SK-MEL-5 (cell line): ENCODE results near the gene ZNF423. TPM values are rescaled to one million over a fixed set of nuclear protein-coding genes. Genes with fewer than 3 reads are reported as not detected.

Experiments
- DNase-seq: peaks from one replicate; pipeline ENCODE4 v3.0.0-alpha.2; 2016; ENCODE audit warnings: low read depth, low spot score
- in situ Hi-C: cut with HindIII; loops from 2 replicates; pipeline ENCODE4 v1.10.0; 2016; ENCODE audit warnings: low sequenced_read_pairs, high pct_unique_total_duplicates, low pct_unique_long_range_greater_than_20kb
- total RNA-seq: library from RNA; depleted of rRNA; stranded (reverse); fragments of >200 nt; shearing (Covaris generic); gene quantifications from 2 replicates; pipeline ENCODE4 v1.2.3, GENCODE V29; 2014

The ZNF423 gene
- total RNA-seq, 1 experiment from 2014 or later, result not detected

DNA sequence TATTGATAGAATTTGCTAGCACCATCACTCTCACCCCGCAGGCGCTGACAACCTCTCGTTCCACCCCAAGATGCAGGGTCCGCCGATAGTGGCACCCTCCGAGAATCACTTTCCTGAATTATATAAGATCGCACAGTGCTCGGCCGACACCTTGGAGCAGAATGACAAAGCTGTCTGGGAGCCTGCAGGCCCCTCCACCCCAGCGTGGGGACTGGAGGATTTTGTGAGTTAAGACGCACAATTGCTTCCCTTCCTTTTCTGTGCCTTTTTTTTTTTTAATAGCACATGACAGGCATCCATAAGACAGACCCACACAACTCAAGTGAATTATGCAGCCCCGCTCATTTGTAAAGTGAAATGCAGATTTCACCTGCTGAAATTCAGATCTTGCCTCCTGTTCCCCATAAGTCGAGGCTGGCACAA lies 327.0 kb downstream of the ZNF423 start:
- in situ Hi-C loops, result no loop called here
- DNase-seq, result no peak

- no peak for DNase-seq
- in situ Hi-C loops, result no loop called here
These were observed 327.6 kb downstream of the ZNF423 start for GRCh38 chr16:49528060-49528865.

- no peak for DNase-seq
- in situ Hi-C loops, result no loop called here
These were observed 328.3 kb downstream of the ZNF423 start for GRCh38 chr16:49527611-49528010.

- no peak for DNase-seq
- in situ Hi-C loops, result no loop called here
These were observed 329.0 kb downstream of the ZNF423 start for GRCh38 chr16:49526860-49527365.

DNA sequence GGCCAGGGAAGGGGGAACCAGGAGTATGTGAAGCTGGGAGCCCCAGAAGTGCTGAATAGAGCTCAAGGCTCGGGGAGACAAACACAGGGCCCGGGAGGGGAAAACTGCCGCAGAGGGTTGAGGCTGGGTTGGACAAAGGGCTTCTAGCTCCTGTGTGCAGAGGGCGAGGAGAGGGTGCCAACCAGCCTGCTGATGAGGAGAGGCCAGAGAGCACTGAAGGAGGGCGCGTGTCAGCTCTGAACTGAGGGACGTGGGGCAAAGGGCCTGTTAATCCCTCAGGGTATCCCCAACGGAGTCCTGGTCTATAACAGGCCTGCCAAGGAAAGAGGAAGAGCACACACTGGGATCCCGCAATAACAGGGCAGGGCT lies 331.0 kb downstream of the ZNF423 start:
- no peak for DNase-seq
- in situ Hi-C loops, result no loop called here

GRCh38 chr16:49524216-49524946 lies 331.5 kb downstream of the ZNF423 start:
- DNase-seq, result no peak
- in situ Hi-C loops, result no loop called here

GRCh38 chr16:49523435-49524159 lies 332.3 kb downstream of the ZNF423 start:
- in situ Hi-C loops, result no loop called here
- no peak for DNase-seq

- in situ Hi-C loops, result no loop called here
- no peak for DNase-seq
These were observed 334.1 kb downstream of the ZNF423 start for GRCh38 chr16:49521734-49522325.

DNA sequence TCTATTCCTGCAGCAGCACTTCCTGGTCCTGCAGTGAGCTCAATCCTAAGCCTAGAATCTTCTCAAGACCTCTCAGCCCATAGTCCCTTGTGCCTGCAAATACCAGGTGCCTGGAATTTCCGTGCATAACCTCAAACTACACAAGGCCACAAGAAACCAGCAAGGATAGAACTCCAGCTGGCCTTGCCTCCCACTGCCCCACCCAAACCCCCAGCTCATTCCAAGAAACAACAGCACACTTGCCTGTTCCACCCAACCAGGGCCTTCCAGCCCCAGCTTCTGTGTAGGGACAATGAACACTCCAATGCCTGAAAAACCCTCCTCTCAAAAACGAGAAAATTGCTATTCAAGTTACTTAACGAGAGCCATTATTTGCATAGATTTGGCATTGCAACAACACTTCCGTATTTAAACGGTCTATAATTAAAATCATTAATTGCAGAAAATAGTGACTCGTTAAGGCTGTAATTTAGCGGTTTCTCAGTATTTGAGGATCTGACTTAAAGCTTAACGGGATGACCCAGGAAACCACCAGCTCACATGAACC lies 335.3 kb downstream of the ZNF423 start:
- in situ Hi-C loops, result no loop called here
- no peak for DNase-seq

DNA sequence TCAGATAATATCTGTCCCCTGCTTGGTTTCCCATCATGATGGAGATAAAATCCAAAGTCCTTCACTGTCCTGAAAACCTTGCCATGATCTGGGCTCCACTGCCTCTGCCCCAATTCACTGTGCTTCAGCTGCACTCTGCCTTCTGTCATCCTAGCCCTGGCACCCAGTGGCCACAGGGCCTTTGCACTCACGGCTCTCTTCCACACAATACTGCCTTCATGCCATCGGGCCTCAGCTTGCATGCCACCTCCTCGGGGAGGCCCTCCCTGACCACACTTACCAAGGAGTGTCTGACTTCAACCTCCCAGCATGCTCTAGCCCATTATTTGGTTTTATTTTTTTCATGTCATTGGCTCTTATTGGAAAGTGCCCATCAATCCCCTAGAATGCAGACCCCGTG lies 336.2 kb downstream of the ZNF423 start:
- in situ Hi-C loops, result no loop called here
- DNase-seq, result no peak

- in situ Hi-C loops, result no loop called here
- no peak for DNase-seq
These were observed 336.8 kb downstream of the ZNF423 start for GRCh38 chr16:49519008-49519656.

- DNase-seq, result no peak
- in situ Hi-C loops, result no loop called here
These were observed 339.4 kb downstream of the ZNF423 start for GRCh38 chr16:49516382-49517036.

GRCh38 chr16:49515861-49516260 lies 340.1 kb downstream of the ZNF423 start:
- no peak for DNase-seq
- in situ Hi-C loops, result no loop called here

- in situ Hi-C loops, result no loop called here
- DNase-seq, result no peak
These were observed 340.8 kb downstream of the ZNF423 start for GRCh38 chr16:49515016-49515565.

- in situ Hi-C loops, result no loop called here
- no peak for DNase-seq
These were observed 341.6 kb downstream of the ZNF423 start for GRCh38 chr16:49514073-49514980.

DNA sequence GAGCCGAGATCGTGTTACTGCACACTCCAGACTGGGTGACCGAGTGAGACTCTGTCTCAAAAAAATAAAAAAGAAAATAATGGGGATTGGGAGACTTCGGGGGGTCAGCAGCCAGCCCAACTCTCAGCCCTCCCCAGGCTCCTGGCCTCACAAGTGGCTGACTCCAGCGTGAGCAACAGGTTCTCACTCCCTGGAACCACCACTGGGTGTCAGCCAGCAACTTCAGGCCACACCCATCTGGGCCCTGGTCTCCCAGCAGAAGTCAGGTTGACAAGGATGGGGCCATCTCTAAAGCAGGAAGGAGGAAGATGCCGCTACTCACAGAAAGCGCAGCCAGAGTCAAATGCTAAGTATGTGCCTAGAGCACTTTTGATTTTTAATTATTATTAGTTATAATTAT lies 342.9 kb downstream of the ZNF423 start:
- in situ Hi-C loops, result no loop called here
- DNase-seq, result peak; percentile 24
